Activated naive CD8-positive, alpha-beta T cell treated with anti-CD3 and anti-CD28 coated beads for 36 hours (primary cell): Measurements from ENCODE around the gene PDCD1LG2. TPM values are rescaled to one million over a fixed set of nuclear protein-coding genes. Genes with fewer than 3 reads are reported as not detected.
"Not testable (repeated sequence)": the region's sequence is repeated elsewhere in the genome, so short reads cannot be mapped to it uniquely, and the experiment has no call there.

Experiments used
- DNase-seq: peaks from one replicate; pipeline ENCODE4 v3.0.0; 2021
- H3K27ac Mint-ChIP-seq: one replicate; pipeline ENCODE4 v1.8.0; 2022; ENCODE audit warnings: mild to moderate bottlenecking, moderate library complexity, mixed read lengths
- H3K27me3 Mint-ChIP-seq: one replicate; pipeline ENCODE4 v1.8.0; 2022; ENCODE audit warnings: mild to moderate bottlenecking, mixed read lengths
- H3K36me3 Mint-ChIP-seq: one replicate; pipeline ENCODE4 v1.8.0; 2021; ENCODE audit warnings: mild to moderate bottlenecking, mixed read lengths
- H3K4me1 Mint-ChIP-seq: one replicate; pipeline ENCODE4 v1.8.0; 2021; ENCODE audit warnings: mixed read lengths
- H3K4me3 Mint-ChIP-seq: one replicate; pipeline ENCODE4 v1.8.0; 2022; ENCODE audit warnings: mild to moderate bottlenecking, moderate library complexity, mixed read lengths
- H3K9me3 Mint-ChIP-seq: one replicate; pipeline ENCODE4 v1.8.0; 2022; ENCODE audit warnings: mixed read lengths
- total RNA-seq, 2 experiments: library from RNA; stranded (reverse); gene quantifications; one replicate each; pipeline ENCODE4 v1.2.3, GENCODE V29; 2021

PDCD1LG2 gene
- under 1 TPM in 1 of 2 experiments, not detected in 1; 0.08 TPM for total RNA-seq

GRCh38 chr9:5510360-5510931 lies at the start of gene PDCD1LG2:
Gene PDCD1LG2 (plus strand): TSS chr9:5510531. CDS start chr9:5522547, 12,016 bp downstream.
- Mint-ChIP-seq H3K4me1 (peaks cover 24% of the 10 kb centered on the region), H3K9me3 (peaks cover 13% of the 10 kb centered on the region), H3K27me3 (no peaks in the 10 kb centered on the region), H3K36me3 (peaks cover 1% of the 10 kb centered on the region), H3K4me3 (peak within 1 kb of the TSS; percentile 35), H3K27ac (peak within 1 kb of the TSS; percentile 78)
- DNase-seq, result peak; percentile 20

GRCh38 chr9:5464831-5465330 lies 45.5 kb upstream of the PDCD1LG2 start:
- not testable (repeated sequence) for DNase-seq, H3K9me3 Mint-ChIP-seq, H3K27me3 Mint-ChIP-seq, H3K4me3 Mint-ChIP-seq, H3K27ac Mint-ChIP-seq
- Mint-ChIP-seq H3K36me3 (peaks cover 67% of the 10 kb centered on the region), H3K4me1 (peaks cover 29% of the 10 kb centered on the region)

- Mint-ChIP-seq H3K4me1 (peaks cover 26% of the 10 kb centered on the region), H3K36me3 (peaks cover 62% of the 10 kb centered on the region), H3K27ac (no peak overlapping the region), H3K9me3 (no peaks in the 10 kb centered on the region), H3K27me3 (no peaks in the 10 kb centered on the region), H3K4me3 (no peak overlapping the region)
- DNase-seq, result no peak
Observed at GRCh38 chr9:5466005-5466404, 44.3 kb upstream of the PDCD1LG2 start.

GRCh38 chr9:5466766-5467165 lies 43.6 kb upstream of the PDCD1LG2 start:
- Mint-ChIP-seq H3K27ac (no peak overlapping the region), H3K27me3 (no peaks in the 10 kb centered on the region), H3K36me3 (peaks cover 62% of the 10 kb centered on the region), H3K4me1 (peaks cover 21% of the 10 kb centered on the region), H3K4me3 (no peak overlapping the region), H3K9me3 (no peaks in the 10 kb centered on the region)
- no peak for DNase-seq

GRCh38 chr9:5468850-5469249 lies 41.5 kb upstream of the PDCD1LG2 start:
- no peak for DNase-seq
- H3K4me1 Mint-ChIP-seq, result peaks cover 17% of the 10 kb centered on the region
- peaks cover 5% of the 10 kb centered on the region for H3K9me3 Mint-ChIP-seq
- no peak overlapping the region for H3K27ac Mint-ChIP-seq
- H3K27me3 Mint-ChIP-seq, result no peaks in the 10 kb centered on the region
- H3K36me3 Mint-ChIP-seq, result peaks cover 48% of the 10 kb centered on the region
- H3K4me3 Mint-ChIP-seq, result no peak overlapping the region

GRCh38 chr9:5470122-5470521 lies 40.2 kb upstream of the PDCD1LG2 start:
- no peak overlapping the region for H3K27ac Mint-ChIP-seq
- H3K4me1 Mint-ChIP-seq, result peaks cover 16% of the 10 kb centered on the region
- peaks cover 7% of the 10 kb centered on the region for H3K9me3 Mint-ChIP-seq
- H3K4me3 Mint-ChIP-seq, result no peak overlapping the region
- H3K36me3 Mint-ChIP-seq, result peaks cover 39% of the 10 kb centered on the region
- no peaks in the 10 kb centered on the region for H3K27me3 Mint-ChIP-seq
- no peak for DNase-seq

GRCh38 chr9:5470816-5471215 lies 39.5 kb upstream of the PDCD1LG2 start:
- H3K9me3 Mint-ChIP-seq, result peaks cover 11% of the 10 kb centered on the region
- no peaks in the 10 kb centered on the region for H3K27me3 Mint-ChIP-seq
- H3K4me3 Mint-ChIP-seq, result no peak overlapping the region
- H3K4me1 Mint-ChIP-seq, result peaks cover 16% of the 10 kb centered on the region
- DNase-seq, result no peak
- no peak overlapping the region for H3K27ac Mint-ChIP-seq
- peaks cover 39% of the 10 kb centered on the region for H3K36me3 Mint-ChIP-seq

GRCh38 chr9:5475611-5476010 lies 34.7 kb upstream of the PDCD1LG2 start:
- H3K4me1 Mint-ChIP-seq, DNase-seq, H3K27me3 Mint-ChIP-seq, H3K27ac Mint-ChIP-seq, H3K4me3 Mint-ChIP-seq: not testable (repeated sequence)
- H3K9me3 Mint-ChIP-seq, result peaks cover 22% of the 10 kb centered on the region
- peaks cover 18% of the 10 kb centered on the region for H3K36me3 Mint-ChIP-seq

GRCh38 chr9:5478206-5478605 lies 32.1 kb upstream of the PDCD1LG2 start:
- H3K27me3 Mint-ChIP-seq, result no peaks in the 10 kb centered on the region
- H3K4me3 Mint-ChIP-seq, result no peak overlapping the region
- peak; percentile 9 for DNase-seq
- H3K27ac Mint-ChIP-seq, result no peak overlapping the region
- peaks cover 18% of the 10 kb centered on the region for H3K36me3 Mint-ChIP-seq
- H3K9me3 Mint-ChIP-seq, result peaks cover 22% of the 10 kb centered on the region
- H3K4me1 Mint-ChIP-seq, result peaks cover 6% of the 10 kb centered on the region

GRCh38 chr9:5479994-5480694 lies 30.2 kb upstream of the PDCD1LG2 start:
- peaks cover 15% of the 10 kb centered on the region for H3K36me3 Mint-ChIP-seq
- H3K4me3 Mint-ChIP-seq, result no peak overlapping the region
- H3K27me3 Mint-ChIP-seq, result no peaks in the 10 kb centered on the region
- H3K4me1 Mint-ChIP-seq, result peaks cover 6% of the 10 kb centered on the region
- no peak overlapping the region for H3K27ac Mint-ChIP-seq
- peaks cover 15% of the 10 kb centered on the region for H3K9me3 Mint-ChIP-seq
- DNase-seq, result no peak

- DNase-seq, result no peak
- Mint-ChIP-seq H3K4me3 (no peak overlapping the region), H3K36me3 (peaks cover 9% of the 10 kb centered on the region), H3K9me3 (peaks cover 11% of the 10 kb centered on the region), H3K4me1 (peaks cover 6% of the 10 kb centered on the region), H3K27ac (no peak overlapping the region), H3K27me3 (no peaks in the 10 kb centered on the region)
Observed at GRCh38 chr9:5480919-5481318, 29.4 kb upstream of the PDCD1LG2 start.

- H3K36me3 Mint-ChIP-seq, result peaks cover 4% of the 10 kb centered on the region
- H3K27ac Mint-ChIP-seq, result no peak overlapping the region
- H3K27me3 Mint-ChIP-seq, result no peaks in the 10 kb centered on the region
- DNase-seq, result no peak
- H3K4me1 Mint-ChIP-seq, result peaks cover 6% of the 10 kb centered on the region
- H3K9me3 Mint-ChIP-seq, result peaks cover 6% of the 10 kb centered on the region
- no peak overlapping the region for H3K4me3 Mint-ChIP-seq
Observed at GRCh38 chr9:5481322-5482040, 28.9 kb upstream of the PDCD1LG2 start.

- no peaks in the 10 kb centered on the region for H3K27me3 Mint-ChIP-seq
- no peak for DNase-seq
- peaks cover 3% of the 10 kb centered on the region for H3K36me3 Mint-ChIP-seq
- H3K4me3 Mint-ChIP-seq, result no peak overlapping the region
- H3K4me1 Mint-ChIP-seq, result peaks cover 6% of the 10 kb centered on the region
- H3K9me3 Mint-ChIP-seq, result peaks cover 5% of the 10 kb centered on the region
- H3K27ac Mint-ChIP-seq, result no peak overlapping the region
Observed at GRCh38 chr9:5482194-5482593, 28.1 kb upstream of the PDCD1LG2 start.

GRCh38 chr9:5483306-5483705 lies 27.0 kb upstream of the PDCD1LG2 start:
- peaks cover 2% of the 10 kb centered on the region for H3K9me3 Mint-ChIP-seq
- peaks cover 3% of the 10 kb centered on the region for H3K36me3 Mint-ChIP-seq
- no peak for DNase-seq
- H3K4me1 Mint-ChIP-seq, result peaks cover 3% of the 10 kb centered on the region
- no peaks in the 10 kb centered on the region for H3K27me3 Mint-ChIP-seq
- H3K27ac Mint-ChIP-seq, result no peak overlapping the region
- H3K4me3 Mint-ChIP-seq, result no peak overlapping the region

- H3K27me3 Mint-ChIP-seq, result no peaks in the 10 kb centered on the region
- no peak for DNase-seq
- no peaks in the 10 kb centered on the region for H3K4me1 Mint-ChIP-seq
- H3K27ac Mint-ChIP-seq, result no peak overlapping the region
- H3K4me3 Mint-ChIP-seq, result no peak overlapping the region
- H3K36me3 Mint-ChIP-seq, result no peaks in the 10 kb centered on the region
- no peaks in the 10 kb centered on the region for H3K9me3 Mint-ChIP-seq
Observed at GRCh38 chr9:5485378-5486085, 24.8 kb upstream of the PDCD1LG2 start.
